ENCODE results near the gene GATAD2B. TPM values are rescaled to one million over a fixed set of nuclear protein-coding genes. Genes with fewer than 3 reads are reported as not detected.

Gene GATAD2B
- total RNA-seq, 1 experiment from 2014 or later = 46.9 TPM

DNA sequence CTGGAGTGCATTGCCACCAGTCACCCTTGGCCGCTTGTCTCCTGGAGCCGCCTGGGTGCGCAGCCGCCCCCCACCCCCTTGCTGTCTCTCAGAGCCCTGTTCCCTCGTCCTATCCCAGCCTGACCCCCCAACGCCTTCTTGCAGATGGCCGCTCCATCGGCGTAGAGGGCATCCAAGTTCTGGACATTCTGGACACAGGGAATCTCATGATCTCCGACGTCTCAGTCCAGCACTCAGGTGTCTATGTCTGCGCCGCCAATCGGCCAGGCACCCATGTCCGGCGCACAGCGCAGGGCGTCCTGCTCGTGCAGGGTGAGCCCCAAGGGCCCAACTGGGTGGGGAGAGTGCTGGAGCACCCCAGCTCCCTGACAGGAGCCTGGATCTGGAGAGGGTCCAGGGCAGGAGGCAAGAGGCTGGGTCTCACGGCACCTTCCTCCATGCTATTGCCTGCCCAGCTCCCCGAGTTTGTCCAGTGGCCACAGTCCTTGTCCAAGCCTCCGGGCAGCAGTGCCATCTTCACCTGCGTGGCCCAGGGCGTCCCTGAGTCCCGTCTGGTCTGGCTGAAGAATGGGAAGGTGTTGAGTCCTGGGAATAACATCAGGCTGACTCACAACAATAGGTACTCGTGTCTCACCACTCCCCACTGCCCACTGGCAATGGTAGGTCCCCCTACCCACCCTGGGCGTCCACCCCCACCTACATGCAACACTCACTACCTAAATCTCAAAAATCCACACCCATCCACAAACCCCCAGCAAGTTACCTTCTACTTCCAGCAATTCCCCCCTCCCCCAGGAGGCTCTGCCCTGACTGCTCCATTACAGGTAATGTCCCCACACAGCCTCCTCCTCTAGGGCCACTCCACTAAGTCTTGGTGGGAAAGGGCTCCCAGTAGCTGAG is 123.0 kb downstream of the GATAD2B start:
- POLR2A ChIA-PET = no interaction called here
- Mint-ChIP-seq H3K27ac (no peak overlapping the region), H3K9me3 (no peaks in the 10 kb centered on the region), H3K36me3 (no peaks in the 10 kb centered on the region; the same call in 1 of the 2 replicates), H3K27me3 (ENCODE audit: low read depth) (no peaks in the 10 kb centered on the region; the same call in 1 of the 2 replicates), H3K4me1 (peaks cover 15% of the 10 kb centered on the region), H3K4me3 (no peak overlapping the region)
- TF ChIP-seq, protein P1, sequence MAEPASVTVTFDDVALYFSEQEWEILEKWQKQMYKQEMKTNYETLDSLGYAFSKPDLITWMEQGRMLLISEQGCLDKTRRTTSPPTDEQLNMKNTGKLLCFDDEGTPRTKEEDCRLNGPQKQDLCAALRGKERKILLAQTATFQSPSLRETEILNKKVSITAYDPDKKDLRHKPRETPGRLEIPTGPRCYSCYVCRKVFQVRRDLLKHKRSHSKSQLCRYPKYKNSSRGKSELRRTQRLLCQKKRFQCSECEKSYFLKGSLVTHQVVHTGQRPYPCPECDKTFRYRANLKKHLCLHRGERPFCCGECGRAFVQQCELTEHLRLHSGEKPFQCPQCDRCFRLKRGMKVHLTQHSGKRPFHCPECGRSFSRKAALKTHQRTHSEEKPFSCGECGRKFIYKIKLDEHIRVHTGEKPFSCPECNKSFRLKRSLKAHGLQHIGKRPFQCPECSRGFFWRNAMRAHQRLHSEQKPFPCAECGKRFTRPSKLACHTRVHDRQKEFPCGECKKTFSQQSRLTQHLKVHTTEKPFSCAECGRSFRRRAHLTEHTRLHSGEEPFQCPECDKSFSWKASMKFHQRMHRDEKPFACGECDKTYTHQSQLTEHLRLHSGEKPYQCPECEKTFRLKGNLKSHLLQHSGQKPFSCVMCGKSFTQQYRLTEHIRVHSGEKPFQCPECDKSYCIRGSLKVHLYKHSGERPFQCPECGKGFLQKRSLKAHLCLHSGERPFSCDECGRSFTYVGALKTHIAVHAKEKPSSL (CRISPR knock-in tag; conservative IDR thresholded peaks at IDR 0.05) = no peak
- TF ChIP-seq ZNF532 (CRISPR knock-in tag; IDR thresholded peaks at IDR 0.05; ENCODE audit: borderline replicate concordance) (no peak), NR3C1 (CRISPR knock-in tag; conservative IDR thresholded peaks at IDR 0.05; ENCODE audit: low read depth) (no peak), GRHL2 (CRISPR knock-in tag; IDR thresholded peaks at IDR 0.05; ENCODE audit: insufficient replicate concordance, severe bottlenecking) (no peak), ETV6 (CRISPR knock-in tag; IDR thresholded peaks at IDR 0.05) (no peak), TP53 (CRISPR knock-in tag; IDR thresholded peaks at IDR 0.05) (no peak), ZNF138 (CRISPR knock-in tag; conservative IDR thresholded peaks at IDR 0.05) (no peak), ZNF671 (CRISPR knock-in tag; IDR thresholded peaks at IDR 0.05) (no peak), CBFB (CRISPR knock-in tag; IDR thresholded peaks at IDR 0.05; ENCODE audit: low read depth) (no peak), CREM (CRISPR knock-in tag; IDR thresholded peaks at IDR 0.05) (no peak), MYBL2 (CRISPR knock-in tag; IDR thresholded peaks at IDR 0.05) (no peak), ZNF396 (CRISPR knock-in tag; IDR thresholded peaks at IDR 0.05; ENCODE audit: borderline replicate concordance) (no peak), SMAD4 (CRISPR knock-in tag; IDR thresholded peaks at IDR 0.05) (no peak), HMGA2 (CRISPR knock-in tag; IDR thresholded peaks at IDR 0.05) (no peak), ZBTB43 (CRISPR knock-in tag; IDR thresholded peaks at IDR 0.05) (no peak)
- TF ChIP-seq, protein P2, sequence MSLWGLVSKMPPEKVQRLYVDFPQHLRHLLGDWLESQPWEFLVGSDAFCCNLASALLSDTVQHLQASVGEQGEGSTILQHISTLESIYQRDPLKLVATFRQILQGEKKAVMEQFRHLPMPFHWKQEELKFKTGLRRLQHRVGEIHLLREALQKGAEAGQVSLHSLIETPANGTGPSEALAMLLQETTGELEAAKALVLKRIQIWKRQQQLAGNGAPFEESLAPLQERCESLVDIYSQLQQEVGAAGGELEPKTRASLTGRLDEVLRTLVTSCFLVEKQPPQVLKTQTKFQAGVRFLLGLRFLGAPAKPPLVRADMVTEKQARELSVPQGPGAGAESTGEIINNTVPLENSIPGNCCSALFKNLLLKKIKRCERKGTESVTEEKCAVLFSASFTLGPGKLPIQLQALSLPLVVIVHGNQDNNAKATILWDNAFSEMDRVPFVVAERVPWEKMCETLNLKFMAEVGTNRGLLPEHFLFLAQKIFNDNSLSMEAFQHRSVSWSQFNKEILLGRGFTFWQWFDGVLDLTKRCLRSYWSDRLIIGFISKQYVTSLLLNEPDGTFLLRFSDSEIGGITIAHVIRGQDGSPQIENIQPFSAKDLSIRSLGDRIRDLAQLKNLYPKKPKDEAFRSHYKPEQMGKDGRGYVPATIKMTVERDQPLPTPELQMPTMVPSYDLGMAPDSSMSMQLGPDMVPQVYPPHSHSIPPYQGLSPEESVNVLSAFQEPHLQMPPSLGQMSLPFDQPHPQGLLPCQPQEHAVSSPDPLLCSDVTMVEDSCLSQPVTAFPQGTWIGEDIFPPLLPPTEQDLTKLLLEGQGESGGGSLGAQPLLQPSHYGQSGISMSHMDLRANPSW (CRISPR knock-in tag; conservative IDR thresholded peaks at IDR 0.05; ENCODE audit: low read depth) = no peak
- TF ChIP-seq, protein P3, sequence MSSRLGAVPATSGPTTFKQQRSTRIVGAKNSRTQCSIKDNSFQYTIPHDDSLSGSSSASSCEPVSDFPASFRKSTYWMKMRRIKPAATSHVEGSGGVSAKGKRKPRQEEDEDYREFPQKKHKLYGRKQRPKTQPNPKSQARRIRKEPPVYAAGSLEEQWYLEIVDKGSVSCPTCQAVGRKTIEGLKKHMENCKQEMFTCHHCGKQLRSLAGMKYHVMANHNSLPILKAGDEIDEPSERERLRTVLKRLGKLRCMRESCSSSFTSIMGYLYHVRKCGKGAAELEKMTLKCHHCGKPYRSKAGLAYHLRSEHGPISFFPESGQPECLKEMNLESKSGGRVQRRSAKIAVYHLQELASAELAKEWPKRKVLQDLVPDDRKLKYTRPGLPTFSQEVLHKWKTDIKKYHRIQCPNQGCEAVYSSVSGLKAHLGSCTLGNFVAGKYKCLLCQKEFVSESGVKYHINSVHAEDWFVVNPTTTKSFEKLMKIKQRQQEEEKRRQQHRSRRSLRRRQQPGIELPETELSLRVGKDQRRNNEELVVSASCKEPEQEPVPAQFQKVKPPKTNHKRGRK (CRISPR knock-in tag; IDR thresholded peaks at IDR 0.05; ENCODE audit: borderline replicate concordance) = no peak
- DNase-seq (ENCODE audit: low spot score) = no peak
- CTCF ChIA-PET = interaction anchor here (0.5 to 3.9 kb wide), 4 partner anchors 72 to 187 kb away, joined by 3 to 51 read pairs (median 4); partner anchors contain the start of genes DENND4B and RAB13
- no peak for ATAC-seq

All from WTC11 (cell line).